Neutrophil (primary cell): ENCODE data around the gene FBXW12.

Source experiments
- H3K27ac ChIP-seq: fragments of 200-600 bp; sonication (generic); 2 replicates; pipeline ENCODE4 v1.5.1; 2016; ENCODE audit warnings: mild to moderate bottlenecking, moderate library complexity
- H3K27me3 ChIP-seq: fragments of 200-600 bp; sonication (generic); 2 replicates; pipeline ENCODE4 v1.6.0; 2016; ENCODE audit warnings: mild to moderate bottlenecking
- H3K36me3 ChIP-seq: fragments of 200-600 bp; sonication (generic); 2 replicates; pipeline ENCODE4 v1.5.1; 2017
- H3K4me1 ChIP-seq, 2 experiments: fragments of 200-600 bp in 1 of 2; sonication (generic) in 1 of 2; 1 replicate in 1 of 2; 2 replicates in 1 of 2; pipeline versions ENCODE4 v1.5.1 to v1.6.1; 2013 to 2016; ENCODE audit warnings: low read depth in 1 of 2, low read length in 1 of 2, mild to moderate bottlenecking in 1 of 2, moderate library complexity in 1 of 2; ENCODE audit not compliant: control insufficient read depth in 1 of 2, insufficient read depth in 1 of 2
- H3K4me3 ChIP-seq, 2 experiments: fragments of 200-600 bp in 1 of 2; sonication (generic) in 1 of 2; 1 replicate in 1 of 2; 2 replicates in 1 of 2; pipeline ENCODE4 v1.5.1; 2013 to 2016; ENCODE audit warnings: low read depth in 1 of 2, low read length in 1 of 2, mild to moderate bottlenecking in 1 of 2, moderate library complexity in 1 of 2
- H3K9me3 ChIP-seq: fragments of 200-600 bp; sonication (generic); 2 replicates; pipeline ENCODE4 v1.5.1; 2016
- CTCF ChIP-seq: fragments of 200-600 bp; sonication (generic); IDR thresholded peaks from 2 replicates; pipeline ENCODE4 v1.5.1; 2016; ENCODE audit warnings: antibody characterized with exemption

Gene FBXW12

GRCh38 chr3:48369693-48370332 is 2.2 kb upstream of the FBXW12 start:
- peak overlapping the region; percentile 75 for H3K27ac ChIP-seq
- TF ChIP-seq CTCF = no peak
- no peaks in the 10 kb centered on the region for H3K36me3 ChIP-seq
- H3K4me1 ChIP-seq = peaks cover 60 to 64% of the 10 kb centered on the region in 2 experiments
- H3K9me3 ChIP-seq = no peaks in the 10 kb centered on the region
- H3K27me3 ChIP-seq = no peaks in the 10 kb centered on the region
- H3K4me3 ChIP-seq = no peak overlapping the region

- H3K4me1 ChIP-seq = peaks cover 57 to 59% of the 10 kb centered on the region in 2 experiments
- H3K27ac ChIP-seq = peak overlapping the region; percentile 75
- H3K4me3 ChIP-seq = peak overlapping the region; percentile 17 to 24
- no peak for TF ChIP-seq CTCF
- H3K27me3 ChIP-seq = no peaks in the 10 kb centered on the region
- H3K9me3 ChIP-seq = no peaks in the 10 kb centered on the region
- no peaks in the 10 kb centered on the region for H3K36me3 ChIP-seq
Measured at GRCh38 chr3:48370333-48370713, 1.7 kb upstream of the FBXW12 start.

- no peak overlapping the region for H3K27ac ChIP-seq
- no peak for TF ChIP-seq CTCF
- no peaks in the 10 kb centered on the region for H3K27me3 ChIP-seq
- H3K9me3 ChIP-seq = no peaks in the 10 kb centered on the region
- no peaks in the 10 kb centered on the region for H3K36me3 ChIP-seq
- no peak overlapping the region for H3K4me3 ChIP-seq
- H3K4me1 ChIP-seq = peaks cover 37 to 39% of the 10 kb centered on the region in 2 experiments
Measured at GRCh38 chr3:48372377-48372770, 355 bp downstream of the FBXW12 start.

- Histone ChIP-seq H3K27me3 (no peaks in the 10 kb centered on the region), H3K36me3 (no peaks in the 10 kb centered on the region), H3K4me3 (no peak overlapping the region), H3K9me3 (no peaks in the 10 kb centered on the region), H3K4me1 (peaks cover 31 to 33% of the 10 kb centered on the region in 2 experiments), H3K27ac (no peak overlapping the region)
- TF ChIP-seq CTCF = no peak
Measured at GRCh38 chr3:48372862-48373435, 930 bp downstream of the FBXW12 start.

- no peak for TF ChIP-seq CTCF
- H3K9me3 ChIP-seq = no peaks in the 10 kb centered on the region
- no peaks in the 10 kb centered on the region for H3K36me3 ChIP-seq
- no peaks in the 10 kb centered on the region for H3K27me3 ChIP-seq
- no peaks in the 10 kb centered on the region for H3K4me1 ChIP-seq
- no peak overlapping the region for H3K27ac ChIP-seq
- H3K4me3 ChIP-seq = no peak overlapping the region
Measured at GRCh38 chr3:48387634-48388033, 15.6 kb downstream of the FBXW12 start.
